ELR (cell line): Measurements from ENCODE around the gene GTPBP6.
"Not testable (repeated sequence)": the region's sequence is repeated elsewhere in the genome, so short reads cannot be mapped to it uniquely, and the experiment has no call there.

ENCODE experiments used
- DNase-seq: peaks from one replicate; pipeline ENCODE4 v3.0.0-alpha.2; 2015; ENCODE audit warnings: low read depth

Gene GTPBP6

DNA sequence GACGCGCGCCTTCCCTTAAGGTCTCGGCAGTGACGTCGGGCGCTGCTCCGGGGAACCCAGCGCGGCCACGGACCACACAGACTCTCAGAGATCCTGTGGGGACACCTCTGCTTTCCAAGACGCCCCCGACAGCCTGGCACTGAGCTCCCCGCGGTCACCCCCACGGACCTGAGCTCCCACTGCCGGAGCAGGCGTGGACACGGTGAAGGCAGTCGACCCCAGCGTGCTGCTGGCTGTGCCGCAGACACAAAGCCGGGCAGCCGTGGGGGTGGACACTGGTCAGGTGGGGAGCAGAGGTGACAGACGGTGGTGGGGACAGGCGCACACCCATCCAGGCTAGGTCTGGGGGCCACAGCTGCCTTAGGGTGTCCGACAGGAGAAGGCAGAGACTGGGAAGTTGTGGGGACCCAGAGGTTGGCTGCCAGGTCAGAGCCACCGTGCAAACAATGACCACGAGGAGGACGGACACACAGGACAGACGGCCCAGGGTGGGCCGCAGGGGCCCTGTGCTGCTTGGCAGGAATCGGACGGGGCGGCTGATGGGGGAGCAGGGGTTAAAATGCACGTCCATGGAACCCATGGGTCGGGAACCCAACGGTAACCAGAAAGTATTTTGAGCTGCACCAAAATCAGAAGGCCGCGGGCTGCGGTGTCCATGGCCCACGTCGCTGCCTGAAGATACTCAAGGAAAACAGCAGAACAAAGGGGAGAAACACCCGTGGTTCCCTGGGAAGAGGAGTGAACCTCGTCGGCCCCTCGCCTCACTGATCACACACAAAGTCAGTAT is 16.6 kb upstream of the GTPBP6 start:
- DNase-seq, result no peak

DNA sequence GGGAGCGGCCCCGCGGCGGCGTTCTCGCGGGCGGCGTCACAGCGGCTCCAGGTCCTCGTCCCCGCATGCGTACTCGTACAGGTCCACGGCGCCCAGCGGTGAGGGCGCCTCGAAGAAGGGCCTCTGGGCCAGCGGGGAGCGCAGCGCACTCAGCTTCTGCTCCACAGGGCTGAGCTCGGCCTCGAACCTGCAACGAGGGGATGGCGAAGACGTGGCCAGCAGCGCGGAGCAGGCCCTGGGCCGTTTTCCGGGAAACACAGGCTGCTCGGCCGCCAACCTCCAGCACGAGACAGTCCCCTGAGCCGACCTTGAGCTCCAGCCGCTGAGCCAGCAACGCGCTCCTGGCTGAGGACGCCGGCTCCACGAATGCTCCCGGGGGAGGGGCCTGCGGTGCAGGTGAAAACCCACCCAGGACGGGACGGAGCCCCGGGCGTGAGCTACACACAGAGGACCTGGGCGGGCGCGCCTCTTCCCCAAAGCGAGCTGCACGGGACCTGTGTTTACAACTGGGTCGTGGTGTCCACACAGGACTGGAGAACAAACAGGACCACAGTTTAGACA is 15.8 kb upstream of the GTPBP6 start:
- DNase-seq, result no peak

DNA sequence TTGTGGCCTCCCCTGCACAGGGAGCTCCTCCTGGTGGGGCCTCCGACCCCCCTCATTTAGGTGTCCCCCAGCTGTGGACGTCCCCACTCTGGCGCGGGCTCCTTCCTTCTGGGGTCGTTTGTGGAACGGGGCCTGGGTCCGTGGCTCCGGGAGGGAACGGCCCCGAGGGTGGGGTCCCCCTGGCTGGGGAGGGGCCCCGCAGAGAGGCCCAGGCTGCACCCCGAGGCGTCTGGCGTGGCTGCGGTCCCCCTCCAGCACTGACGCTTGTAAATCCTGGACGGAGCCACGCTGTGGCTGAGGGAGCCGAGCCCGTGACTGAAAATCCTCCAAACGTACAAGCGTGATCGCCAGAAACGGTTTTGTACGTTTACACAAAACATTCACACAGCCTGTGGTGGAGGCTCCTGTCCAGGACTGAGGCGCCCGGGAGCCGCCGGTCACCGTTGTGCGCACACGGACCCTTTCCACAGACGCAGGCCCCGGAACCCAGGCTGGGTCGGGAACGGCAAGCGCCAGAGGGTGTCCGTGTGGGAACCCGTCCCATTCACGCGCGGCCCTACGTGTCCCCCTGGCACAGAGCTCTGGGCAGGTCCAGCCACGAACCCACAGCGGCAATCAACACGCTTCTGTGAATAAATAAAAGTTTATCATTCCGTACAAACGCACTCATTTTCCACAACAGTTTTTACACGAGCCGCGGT is 15.2 kb upstream of the GTPBP6 start:
- no peak for DNase-seq

DNA sequence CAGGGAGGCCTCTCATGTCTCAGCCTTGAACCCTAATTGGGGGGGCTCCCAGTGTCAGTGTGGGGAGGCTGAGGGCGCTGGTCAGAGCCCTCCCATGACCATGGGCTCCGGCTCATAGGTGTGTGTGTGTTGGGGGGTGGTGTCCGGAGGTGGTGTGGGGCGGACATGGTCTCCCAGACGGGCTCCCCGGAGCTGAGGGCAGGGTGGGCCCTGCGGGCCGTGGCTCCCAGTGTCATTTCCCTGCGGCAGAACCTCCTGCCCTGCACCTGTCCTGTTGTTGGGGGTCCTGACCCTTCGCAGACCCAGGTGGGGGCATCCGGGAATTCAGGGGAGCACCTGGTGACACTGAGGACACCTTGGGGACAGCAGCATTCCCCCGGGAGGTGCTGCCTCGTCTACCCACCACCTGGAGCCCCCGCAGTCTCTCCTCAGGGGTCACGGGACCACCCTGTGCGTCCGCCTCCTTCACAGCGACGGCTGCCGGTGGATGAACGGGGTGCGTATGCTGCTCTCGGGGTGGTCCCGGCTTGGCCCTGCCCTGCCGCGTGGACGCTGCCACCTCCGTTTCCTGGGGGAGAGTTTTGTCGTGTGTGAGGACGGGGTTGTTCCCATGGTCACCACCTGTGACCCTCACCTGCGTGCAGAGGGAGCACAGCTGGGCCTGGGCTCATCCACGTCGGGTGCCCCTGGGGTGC is 14.5 kb upstream of the GTPBP6 start:
- no peak for DNase-seq

DNA sequence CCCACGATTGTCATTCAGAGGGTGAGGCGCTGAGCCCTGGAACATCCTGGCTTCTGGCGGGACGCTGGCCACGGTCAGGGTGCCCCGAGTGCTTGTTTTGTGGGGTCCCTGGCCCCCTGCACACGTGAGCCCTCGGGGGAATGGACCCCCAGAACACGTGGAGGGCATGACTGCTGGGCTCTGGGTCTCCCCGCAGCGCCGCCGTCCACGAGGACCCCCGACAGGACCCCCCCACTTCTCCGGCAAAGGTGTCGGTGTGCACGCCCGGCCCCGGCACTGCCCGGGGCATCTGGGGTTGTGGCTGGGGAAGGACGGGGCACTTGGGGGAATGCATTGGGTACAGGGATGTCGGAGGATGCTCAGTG is 13.9 kb upstream of the GTPBP6 start:
- DNase-seq, result no peak

DNA sequence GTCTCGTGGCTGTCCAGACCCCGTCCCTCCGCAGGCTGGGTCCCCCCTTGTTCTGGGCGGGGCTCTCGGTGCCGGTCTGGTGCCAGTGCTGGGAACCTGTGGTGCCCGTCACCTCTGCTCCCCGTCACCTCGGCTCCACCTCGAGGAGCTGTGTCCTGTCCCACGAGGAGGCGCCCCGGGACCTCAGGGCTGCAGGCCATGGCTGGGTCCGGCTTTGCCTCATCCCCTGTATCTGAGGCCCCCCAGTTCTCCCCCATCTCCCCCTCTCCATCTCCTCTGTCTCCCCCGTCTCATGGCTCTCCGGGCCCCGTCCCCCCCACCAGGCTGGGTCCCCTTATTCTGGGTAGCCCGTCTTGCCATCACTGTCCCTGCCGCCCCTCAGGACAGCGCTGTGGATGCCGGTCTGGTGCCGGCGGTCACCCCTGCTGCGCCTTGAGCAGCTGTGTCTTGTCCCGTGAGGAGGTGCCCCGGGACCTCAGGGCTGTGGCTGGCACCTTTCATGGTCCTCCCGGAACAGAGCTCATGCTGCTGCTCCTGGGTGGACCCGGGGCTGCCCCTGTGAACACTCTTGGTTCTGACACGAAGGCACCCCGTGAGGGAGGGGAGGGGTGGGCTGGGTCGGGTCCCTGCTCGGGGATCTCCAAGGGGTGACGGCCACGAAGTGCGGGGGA is 13.4 kb upstream of the GTPBP6 start:
- DNase-seq, result no peak

DNA sequence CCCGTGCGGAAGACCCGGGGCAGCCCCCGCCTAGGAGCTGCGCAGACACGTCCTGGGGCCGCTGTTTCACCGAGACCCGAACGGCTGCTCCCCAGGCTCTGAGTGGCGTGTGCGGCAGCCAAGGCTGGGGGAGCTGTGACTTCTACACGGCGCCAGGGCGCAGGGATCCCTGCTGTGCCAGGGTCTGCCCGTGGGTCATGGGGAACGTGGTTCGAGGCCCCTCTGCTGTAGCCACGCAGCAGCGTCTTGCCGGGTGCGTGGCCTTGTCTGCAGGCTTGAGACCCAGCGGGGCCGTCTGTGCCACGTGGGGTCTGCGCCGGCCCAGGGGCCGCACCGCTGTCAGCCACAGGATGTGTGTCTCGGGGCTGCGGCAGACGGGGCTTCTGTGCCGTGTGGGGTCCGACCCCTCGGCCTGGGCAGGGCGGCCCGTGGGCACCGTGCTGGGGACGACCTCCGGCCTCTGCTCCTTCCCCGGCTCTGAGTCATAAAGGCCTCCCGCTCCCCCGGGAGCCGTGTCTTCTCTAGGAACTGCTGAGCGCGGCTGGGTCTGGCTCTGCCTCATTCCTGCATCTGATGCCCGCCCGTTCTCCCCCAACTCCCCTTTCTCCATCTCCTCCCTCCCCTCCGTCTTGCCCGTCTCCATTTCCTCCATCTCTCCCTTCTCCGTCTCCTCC is 12.7 kb upstream of the GTPBP6 start:
- peak; percentile 68 for DNase-seq

DNA sequence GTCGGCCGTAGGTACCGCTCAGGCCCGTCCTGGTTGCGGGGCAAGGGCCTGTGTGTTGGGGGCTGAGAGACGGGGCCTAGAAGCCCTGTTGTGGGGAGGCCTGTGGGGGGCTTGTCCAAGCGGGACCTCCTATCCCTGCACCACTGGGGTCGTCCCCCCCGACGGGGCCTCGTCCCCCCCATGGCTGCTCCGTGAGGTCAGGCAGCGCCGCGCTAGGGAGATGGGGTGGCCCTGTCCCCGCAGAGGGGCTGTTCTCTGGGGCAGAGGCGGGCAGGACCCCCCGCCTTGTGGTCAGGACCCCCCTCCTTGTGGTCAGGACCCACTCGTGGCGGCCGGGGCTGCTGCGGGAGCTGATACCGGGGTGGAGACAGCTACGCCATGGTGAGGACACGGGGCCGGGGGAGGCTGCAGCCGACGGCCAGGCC is 12.1 kb upstream of the GTPBP6 start:
- no peak for DNase-seq

DNA sequence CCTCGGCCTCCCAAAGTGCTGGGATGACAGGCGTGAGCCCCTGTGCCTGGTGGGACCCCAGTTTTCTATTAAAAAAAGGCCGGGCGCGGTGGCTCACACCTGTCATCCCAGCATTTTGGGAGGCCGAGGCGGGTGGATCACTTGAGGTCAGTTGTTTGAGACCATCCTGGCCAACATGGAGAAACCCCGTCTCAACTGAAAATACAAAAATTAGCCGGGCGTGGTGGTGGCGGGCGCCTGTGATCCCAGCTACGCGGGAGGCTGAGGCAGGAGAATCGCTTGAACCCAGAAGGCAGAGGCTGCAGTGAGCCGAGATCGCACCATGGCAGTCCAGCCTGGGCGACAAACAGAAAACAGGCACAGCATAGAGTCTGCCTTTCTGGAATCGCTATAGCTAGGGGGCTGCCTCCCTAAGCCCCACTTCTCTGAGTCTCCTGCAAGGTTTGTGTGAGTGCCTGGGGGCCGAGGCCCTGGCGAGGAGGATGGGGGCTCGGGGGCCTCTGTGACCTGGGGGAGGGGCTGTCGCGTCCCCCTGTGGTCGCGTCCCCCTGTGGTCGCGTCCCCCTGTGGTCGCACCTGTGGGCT is 11.6 kb upstream of the GTPBP6 start:
- not testable (repeated sequence) for DNase-seq

DNA sequence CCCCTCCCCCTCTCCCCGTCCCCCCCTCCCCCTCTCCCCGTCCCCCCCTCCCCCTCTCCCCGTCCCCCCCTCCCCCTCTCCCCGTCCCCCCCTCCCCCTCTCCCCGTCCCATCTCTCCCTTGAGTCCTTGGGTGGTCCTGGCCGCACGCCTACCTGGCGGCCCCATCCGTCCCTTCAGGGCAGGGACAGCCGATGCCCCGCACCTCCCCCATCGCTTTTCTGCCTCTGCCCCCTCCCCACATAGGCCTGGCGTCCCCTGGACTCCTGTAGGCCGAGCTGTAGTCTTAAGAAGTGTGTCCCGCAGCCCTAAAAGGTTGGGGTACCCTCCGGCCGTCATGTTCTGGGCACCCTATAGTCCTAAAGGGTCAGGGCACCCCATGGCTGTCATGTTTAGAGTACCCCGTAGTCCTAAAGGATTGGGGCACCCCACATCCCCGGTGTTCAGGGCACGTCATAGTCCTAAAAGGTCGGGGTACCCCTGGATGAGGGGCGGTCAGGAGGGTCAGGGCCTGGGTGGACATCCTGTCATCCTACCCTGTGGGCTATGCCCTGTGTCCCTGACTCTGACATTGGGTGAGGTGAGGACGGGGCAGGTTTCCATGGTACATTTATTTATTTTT is 10.8 kb upstream of the GTPBP6 start:
- no peak for DNase-seq

DNA sequence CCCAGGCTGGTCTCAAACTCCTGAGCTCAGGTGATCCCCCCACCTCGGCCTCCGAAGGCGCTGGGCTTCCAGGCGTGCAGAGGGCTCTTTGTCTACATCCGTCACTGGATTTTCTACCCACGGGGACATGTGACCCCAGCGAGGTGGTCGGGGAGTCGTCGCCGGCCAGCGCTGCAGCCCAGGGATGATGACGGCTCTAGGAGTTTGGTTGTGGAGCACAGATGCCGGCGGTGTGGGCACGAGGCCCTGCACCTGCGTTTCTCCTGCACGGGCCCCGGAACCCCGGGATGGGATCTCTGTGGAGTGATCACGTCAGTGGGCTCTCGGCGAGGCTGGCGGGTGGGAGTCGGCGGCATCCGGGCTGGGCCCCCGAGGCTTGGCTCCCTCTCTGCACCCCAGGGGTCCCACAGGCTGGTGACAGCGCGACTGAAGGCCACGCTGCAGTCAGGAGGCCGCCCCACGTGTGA is 9.1 kb upstream of the GTPBP6 start:
- no peak for DNase-seq

DNA sequence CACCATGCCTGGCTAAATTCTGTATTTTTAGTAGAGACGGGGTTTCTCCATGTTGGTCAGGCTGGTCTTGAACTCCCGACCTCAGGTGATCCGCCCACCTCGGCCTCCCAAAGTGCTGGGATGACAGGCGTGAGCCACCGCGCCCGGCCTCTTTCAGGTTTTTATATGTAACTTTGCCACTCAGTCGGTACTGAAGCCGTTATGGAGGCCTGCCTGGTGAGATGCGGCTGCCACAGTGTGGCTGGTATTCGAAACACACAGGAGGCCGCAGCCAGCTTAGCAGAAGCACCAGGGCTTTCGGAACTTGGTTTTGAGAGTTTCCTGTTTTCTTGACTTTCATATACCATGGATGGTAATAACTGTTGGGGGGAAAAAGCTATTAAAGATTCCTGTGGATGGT is 6.1 kb upstream of the GTPBP6 start:
- not testable (repeated sequence) for DNase-seq

DNA sequence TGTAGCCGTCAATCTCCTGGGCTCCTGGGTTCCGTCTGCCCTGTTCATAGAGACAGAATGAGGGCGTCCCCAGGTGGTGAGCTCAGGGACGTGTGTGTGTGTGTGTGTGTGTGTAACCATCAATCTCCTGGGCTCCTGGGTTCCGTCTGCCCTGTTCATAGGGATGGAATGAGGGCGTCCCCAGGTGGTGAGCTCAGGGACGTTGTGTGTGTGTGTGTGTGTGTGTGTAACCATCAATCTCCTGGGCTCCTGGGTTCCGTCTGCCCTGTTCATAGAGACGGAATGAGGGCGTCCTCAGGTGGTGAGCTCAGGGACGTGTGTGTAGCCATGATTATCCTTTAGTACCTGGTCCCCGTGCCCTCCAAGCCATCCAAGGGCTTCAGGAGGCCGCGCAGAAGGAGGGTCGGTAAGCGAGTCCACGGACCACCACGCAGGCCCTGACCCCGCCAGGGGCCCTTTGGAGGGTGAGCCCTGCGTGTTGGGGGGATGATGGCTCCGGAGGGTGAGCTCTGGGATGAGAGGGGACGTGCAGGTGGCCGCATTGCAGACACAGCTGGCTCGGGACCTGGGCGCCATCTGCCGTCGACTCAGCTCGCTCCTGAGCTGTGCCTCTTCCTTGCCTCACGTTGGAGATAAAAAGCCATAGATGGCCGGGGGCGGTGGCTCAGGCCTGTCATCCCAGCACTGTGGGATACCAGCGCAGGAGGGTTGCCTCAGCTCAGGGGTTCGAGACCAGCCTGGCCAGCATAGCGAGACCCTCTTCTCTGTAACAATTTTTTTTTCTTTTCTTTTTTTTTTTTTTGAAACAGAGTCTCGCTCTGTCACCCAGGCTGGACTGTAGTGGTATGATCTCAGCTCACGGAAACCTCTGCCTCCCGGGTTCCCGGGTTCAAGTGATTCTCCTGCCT is 5.4 kb upstream of the GTPBP6 start:
- DNase-seq, result peak; percentile 27

DNA sequence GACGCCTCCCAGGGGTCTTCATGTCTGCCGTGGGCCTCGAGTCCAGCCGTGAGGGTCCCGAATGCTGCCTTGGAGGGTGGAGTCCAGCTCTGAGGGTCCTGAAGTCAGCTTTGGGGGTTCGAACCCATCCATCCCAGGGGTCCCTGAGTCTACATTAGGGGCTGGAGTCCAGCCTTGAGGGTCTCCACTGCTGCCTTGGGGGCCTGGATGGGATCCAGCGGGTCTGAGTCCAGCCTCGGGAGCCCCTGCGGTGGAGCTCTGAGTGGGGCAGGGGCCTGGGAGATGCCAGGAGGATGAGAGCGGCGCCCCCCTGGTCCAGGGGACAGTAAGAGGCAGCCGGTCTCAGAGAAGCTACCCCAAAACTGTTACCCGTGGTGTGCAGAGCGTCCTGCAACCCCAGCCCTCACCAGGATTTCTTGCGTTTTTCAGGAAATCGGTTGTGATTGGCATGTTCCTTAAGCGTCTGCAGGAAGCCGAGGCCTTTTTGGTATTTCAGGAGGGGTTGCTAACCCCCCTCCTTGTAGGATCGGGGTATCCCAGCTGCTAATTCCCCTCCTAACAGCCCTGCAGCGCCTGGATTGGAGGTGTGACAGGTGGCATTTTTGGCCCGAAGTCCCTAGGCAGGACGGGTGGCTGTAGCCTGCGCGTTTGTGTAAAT is 1.7 kb upstream of the GTPBP6 start:
- peak; percentile 32 for DNase-seq

DNA sequence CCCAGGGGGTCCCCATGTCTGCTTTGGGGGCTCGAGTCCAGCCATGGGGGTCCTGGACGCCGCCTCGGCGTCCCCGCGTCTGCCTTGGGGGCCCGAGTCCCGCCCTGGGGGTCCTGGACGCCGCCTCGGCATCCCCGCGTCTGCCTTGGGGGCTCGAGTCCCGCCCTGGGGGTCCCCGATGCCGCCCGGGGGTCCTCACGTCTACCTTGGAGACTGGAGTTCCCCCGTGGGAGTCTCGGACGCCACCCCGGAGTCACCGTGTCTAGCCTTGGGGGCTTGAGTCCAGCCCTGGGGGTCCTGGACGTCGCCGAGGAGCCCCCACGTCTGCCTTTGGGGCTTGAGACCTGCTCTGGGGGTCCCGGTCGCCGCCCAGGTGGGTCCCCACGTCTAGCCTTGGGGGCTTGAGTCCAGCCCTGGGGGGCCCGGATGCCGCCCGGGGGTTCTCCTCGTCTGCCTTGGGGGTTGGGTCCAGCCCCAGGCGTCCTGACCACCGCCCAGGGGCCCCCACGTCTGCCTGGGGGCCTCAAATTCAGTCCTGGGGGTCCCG is 1.1 kb upstream of the GTPBP6 start:
- no peak for DNase-seq

DNA sequence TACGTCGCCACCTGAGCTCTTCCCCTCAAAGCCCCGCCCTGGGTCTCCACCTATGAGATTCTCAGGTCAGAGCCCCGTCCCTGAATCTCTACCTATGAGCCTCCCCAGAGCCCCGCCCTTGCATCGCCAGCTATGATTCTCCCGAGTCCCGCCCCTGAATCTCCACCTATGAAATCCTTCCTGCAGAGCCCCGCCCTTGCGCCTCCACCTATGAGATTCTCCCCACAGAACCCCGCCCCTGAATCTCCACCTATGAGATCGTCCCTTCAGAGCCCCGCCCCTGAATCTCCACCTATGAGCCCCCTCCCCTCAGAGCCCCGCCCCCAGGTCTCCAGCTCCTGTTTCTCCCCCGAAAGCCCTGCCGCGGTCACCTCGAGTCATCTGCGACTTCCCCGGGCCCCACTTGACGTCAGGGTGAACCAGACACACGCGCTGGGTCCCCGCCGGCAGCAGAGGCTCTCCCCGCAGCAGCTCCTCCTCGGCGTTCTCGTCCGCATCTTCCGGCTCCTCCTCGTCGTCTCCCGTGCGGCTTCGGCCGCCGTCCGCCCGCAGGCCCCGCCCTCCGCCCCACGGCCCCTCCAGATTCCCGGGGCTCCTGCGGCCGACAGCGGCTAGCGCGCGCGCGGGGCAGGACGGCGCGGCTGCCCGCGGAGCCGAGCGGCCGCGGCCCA is 393 bp downstream of the GTPBP6 start:
- peak; percentile 99 for DNase-seq

DNA sequence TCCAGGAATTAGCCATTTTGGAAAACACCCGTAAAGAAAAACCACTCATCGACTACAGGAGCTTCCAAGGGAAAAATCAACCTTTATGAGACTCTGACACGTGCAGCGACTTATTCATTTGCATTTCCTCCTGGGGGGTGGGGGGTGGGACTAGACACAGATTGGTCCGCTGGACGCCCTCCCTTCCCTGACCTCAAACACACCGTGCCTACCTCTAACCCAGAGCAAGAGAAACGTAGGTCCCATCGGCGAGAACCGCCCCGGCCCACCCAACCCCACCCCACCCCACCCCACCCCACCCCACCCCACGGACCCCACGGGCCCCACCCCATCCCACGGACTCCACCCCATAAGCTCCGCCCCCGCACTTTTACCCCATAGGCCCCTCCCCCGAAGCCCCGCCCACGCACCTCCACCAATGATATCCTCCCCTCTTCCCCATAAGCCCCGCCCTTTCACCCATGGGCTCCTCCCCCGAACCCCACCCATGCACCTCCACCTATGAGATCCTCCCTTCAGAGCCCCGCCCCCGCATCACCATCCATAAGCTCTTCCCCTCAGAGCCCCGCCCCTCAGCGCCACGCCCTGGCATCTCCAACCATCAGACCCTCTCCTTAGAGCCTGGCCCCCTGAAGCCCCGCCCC is 1.1 kb downstream of the GTPBP6 start:
- peak; percentile 31 for DNase-seq
